ENCODE measurements around the gene TMEM141. TPM values are rescaled to one million over a fixed set of nuclear protein-coding genes. Genes with fewer than 3 reads are reported as not detected.

TMEM141 gene
- total and polyA plus RNA-seq, 2 of the 8 experiments (the other 6 are each of a cell fraction or from before 2014, with no cell fraction given): 51.1 to 137 TPM

GRCh38 chr9:136790640-136791515, at the start of gene TMEM141 (continued):
- TF ChIP-seq RAD21 (IDR thresholded peaks at IDR 0.05 in 1 of 2, conservative IDR thresholded peaks at IDR 0.05 in 1 of 2; ENCODE audit: low read depth in 2 of 2, low read length in 2 of 2) (no peak), EP300 (IDR thresholded peaks at IDR 0.05; ENCODE audit: borderline replicate concordance in 1 of 2, low read depth in 2 of 2, low read length in 2 of 2) (no peak), FOSL1 (IDR thresholded peaks at IDR 0.05; ENCODE audit: insufficient read depth, low read depth, low read length) (no peak), BCL11A (IDR thresholded peaks at IDR 0.05; ENCODE audit: low read depth in 2 of 2, low read length in 2 of 2) (no peak), TBP (IDR thresholded peaks at IDR 0.05; ENCODE audit: low read depth, low read length) (peak; percentile 2; the same call in 1 of the 2 replicates), YY1 (IDR thresholded peaks at IDR 0.05; ENCODE audit: low read depth, low read length) (no peak), PHF8 (conservative IDR thresholded peaks at IDR 0.05; ENCODE audit: low read depth, low read length) (0 out of 2 replicates have a peak, but pooled peaks have one; percentile 25), KDM4A (IDR thresholded peaks at IDR 0.05; ENCODE audit: low read depth, low read length, severe bottlenecking) (no peak), HDAC2 (IDR thresholded peaks at IDR 0.05; ENCODE audit: borderline replicate concordance in 1 of 2, low read depth in 2 of 2, low read length in 2 of 2) (no peak), CEBPB (IDR thresholded peaks at IDR 0.05; ENCODE audit: low read depth, low read length) (no peak), EGR1 (IDR thresholded peaks at IDR 0.05; ENCODE audit: borderline replicate concordance, low read depth, low read length) (no peak; the same call in 1 of the 2 replicates)
- TF ChIP-seq, protein P1, sequence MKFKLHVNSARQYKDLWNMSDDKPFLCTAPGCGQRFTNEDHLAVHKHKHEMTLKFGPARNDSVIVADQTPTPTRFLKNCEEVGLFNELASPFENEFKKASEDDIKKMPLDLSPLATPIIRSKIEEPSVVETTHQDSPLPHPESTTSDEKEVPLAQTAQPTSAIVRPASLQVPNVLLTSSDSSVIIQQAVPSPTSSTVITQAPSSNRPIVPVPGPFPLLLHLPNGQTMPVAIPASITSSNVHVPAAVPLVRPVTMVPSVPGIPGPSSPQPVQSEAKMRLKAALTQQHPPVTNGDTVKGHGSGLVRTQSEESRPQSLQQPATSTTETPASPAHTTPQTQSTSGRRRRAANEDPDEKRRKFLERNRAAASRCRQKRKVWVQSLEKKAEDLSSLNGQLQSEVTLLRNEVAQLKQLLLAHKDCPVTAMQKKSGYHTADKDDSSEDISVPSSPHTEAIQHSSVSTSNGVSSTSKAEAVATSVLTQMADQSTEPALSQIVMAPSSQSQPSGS (IDR thresholded peaks at IDR 0.05; ENCODE audit: low read length): no peak

All from H1 (cell line).